SK-N-SH treated with all-trans-retinoic acid at 6 μM for 48 hours (cell line): Measurements from ENCODE around the gene SLC6A7.

ENCODE experiments used
- ATAC-seq: fragments of 200-7000 bp; cut with Tn5 transposase; 3 replicates; pipeline ENCODE4 v1.9.1; 2020; ENCODE audit warnings: mild to moderate bottlenecking, moderate library complexity
- CREB5 ChIP-seq: fragments of 250-450 bp; sonication (Bioruptor Pico); IDR thresholded peaks from 2 replicates; pipeline ENCODE4 v1.5.1; 2020; ENCODE audit warnings: low read depth, mild to moderate bottlenecking, moderate library complexity
- GLIS3 ChIP-seq: fragments of 250-450 bp; sonication (Bioruptor Pico); IDR thresholded peaks from 2 replicates; pipeline ENCODE4 v1.5.0; 2020; ENCODE audit warnings: mild to moderate bottlenecking, moderate library complexity
- OSR1 ChIP-seq: fragments of 250-450 bp; sonication (Bioruptor Pico); IDR thresholded peaks from 2 replicates; pipeline ENCODE4 v1.8.0; 2022; ENCODE audit warnings: moderate library complexity, mild to moderate bottlenecking, inconsistent platforms
- PATZ1 ChIP-seq: fragments of 250-450 bp; sonication (Bioruptor Pico); IDR thresholded peaks from 2 replicates; pipeline ENCODE4 v1.8.0; 2020; ENCODE audit warnings: mild to moderate bottlenecking, moderate library complexity, borderline replicate concordance
- PPARA ChIP-seq: fragments of 250-450 bp; sonication (Bioruptor Pico); IDR thresholded peaks from 2 replicates; pipeline ENCODE4 v1.5.0; 2020; ENCODE audit warnings: mild to moderate bottlenecking, borderline replicate concordance
- RARB ChIP-seq: fragments of 250-450 bp; sonication (Bioruptor Pico); IDR thresholded peaks from 2 replicates; pipeline ENCODE4 v1.8.0; 2021; ENCODE audit warnings: mild to moderate bottlenecking, moderate library complexity
- SNAI2 ChIP-seq: fragments of 250-450 bp; sonication (Bioruptor Pico); IDR thresholded peaks from 2 replicates; pipeline ENCODE4 v1.5.0; 2020; ENCODE audit warnings: mild to moderate bottlenecking, moderate library complexity
- TCF4 ChIP-seq: fragments of 250-450 bp; sonication (Bioruptor Pico); IDR thresholded peaks from 2 replicates; pipeline ENCODE4 v1.8.0; 2021; ENCODE audit warnings: mild to moderate bottlenecking, moderate library complexity, borderline replicate concordance
- TOX ChIP-seq: fragments of 250-450 bp; sonication (Bioruptor Pico); IDR thresholded peaks from 2 replicates; pipeline ENCODE4 v1.8.0; 2021; ENCODE audit warnings: mild to moderate bottlenecking, moderate library complexity, borderline replicate concordance
- TSHZ2 ChIP-seq: fragments of 250-450 bp; sonication (Bioruptor Pico); IDR thresholded peaks from 2 replicates; pipeline ENCODE4 v1.5.0; 2020; ENCODE audit warnings: mild to moderate bottlenecking, moderate library complexity
- ZFP3 ChIP-seq: fragments of 250-450 bp; sonication (Bioruptor Pico); IDR thresholded peaks from 2 replicates; pipeline ENCODE4 v1.5.0; 2020; ENCODE audit warnings: mild to moderate bottlenecking, moderate library complexity
- ZNF70 ChIP-seq: fragments of 450-650 bp; formaldehyde crosslinking; IDR thresholded peaks from 2 replicates; pipeline ENCODE4 v1.5.0; 2020; ENCODE audit warnings: mild to moderate bottlenecking, moderate library complexity
- TF ChIP-seq, protein P1 (sequence below): fragments of 250-450 bp; sonication (Bioruptor Pico); IDR thresholded peaks from 2 replicates; pipeline ENCODE4 v1.8.0; 2021; ENCODE audit warnings: low read depth, mild to moderate bottlenecking, moderate library complexity, borderline replicate concordance
- TF ChIP-seq, protein P2 (sequence below): fragments of 250-450 bp; sonication (Bioruptor Pico); IDR thresholded peaks from 2 replicates; pipeline ENCODE4 v1.5.1; 2021; ENCODE audit warnings: mild to moderate bottlenecking, moderate library complexity

The SLC6A7 gene

DNA sequence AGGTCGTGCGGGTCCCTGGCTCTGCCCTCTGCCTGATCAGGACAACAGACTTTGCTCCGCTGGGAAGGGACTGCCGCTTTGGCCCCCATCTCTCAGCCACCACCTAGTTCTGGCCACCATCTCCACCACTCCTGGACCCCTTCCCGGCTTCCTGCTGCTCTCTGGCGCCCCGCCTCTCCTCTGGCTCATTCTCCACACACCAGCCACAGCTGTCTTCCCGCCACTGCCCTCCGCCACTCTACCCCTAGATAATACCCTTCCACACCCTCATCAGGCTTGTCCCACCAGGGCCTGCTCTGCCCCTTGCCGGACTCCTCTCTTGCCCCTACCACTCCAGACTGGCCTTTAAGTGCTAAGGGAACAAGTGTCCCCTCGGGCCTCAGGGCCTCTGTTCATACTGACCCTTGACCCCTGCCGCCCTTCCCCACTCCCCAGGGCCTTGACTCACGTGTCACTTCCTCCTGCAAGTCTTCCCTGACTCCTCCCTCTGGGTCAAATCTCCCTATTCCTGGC is 26.3 kb upstream of the SLC6A7 start:
- ATAC-seq, result no peak
- no peak for TF ChIP-seq TOX (CRISPR knock-in tag)

DNA sequence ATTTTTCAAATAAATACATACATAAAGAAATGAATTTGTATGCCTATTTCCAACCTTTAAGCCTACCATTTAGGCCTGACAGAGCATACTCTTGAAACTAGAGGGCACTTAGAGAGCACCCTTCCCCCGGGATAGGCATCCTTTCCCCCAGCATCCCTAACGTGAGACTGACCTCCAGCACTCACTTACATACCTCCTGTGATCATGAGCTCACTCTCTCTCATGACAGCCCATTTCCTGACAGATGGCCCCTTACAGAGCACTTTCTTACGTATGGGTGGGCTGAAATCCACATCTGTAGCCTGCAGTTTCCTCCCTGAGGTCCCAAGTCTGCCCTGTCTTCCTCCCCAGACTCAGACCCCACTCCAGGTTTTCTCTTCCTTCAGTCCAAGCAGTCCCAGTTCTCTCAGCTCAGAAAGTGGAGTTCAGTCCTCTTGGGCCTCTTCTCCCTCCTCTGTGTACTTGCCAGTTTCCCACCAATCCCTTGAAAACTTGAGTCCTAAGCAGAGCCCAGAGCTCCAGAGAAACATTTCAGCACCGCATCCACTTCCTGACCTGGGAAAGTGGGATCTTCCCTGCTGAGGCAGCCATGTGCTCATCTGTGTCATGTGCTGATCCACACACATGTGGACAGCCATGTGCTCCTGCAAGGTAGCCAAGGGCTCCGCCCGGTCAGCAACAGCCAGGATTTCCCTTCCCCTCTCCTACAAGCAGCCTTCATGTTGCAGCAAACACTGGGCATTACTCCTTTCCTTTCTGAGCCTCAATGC is 25.5 kb upstream of the SLC6A7 start:
- no peak for ATAC-seq
- TF ChIP-seq, protein P1, sequence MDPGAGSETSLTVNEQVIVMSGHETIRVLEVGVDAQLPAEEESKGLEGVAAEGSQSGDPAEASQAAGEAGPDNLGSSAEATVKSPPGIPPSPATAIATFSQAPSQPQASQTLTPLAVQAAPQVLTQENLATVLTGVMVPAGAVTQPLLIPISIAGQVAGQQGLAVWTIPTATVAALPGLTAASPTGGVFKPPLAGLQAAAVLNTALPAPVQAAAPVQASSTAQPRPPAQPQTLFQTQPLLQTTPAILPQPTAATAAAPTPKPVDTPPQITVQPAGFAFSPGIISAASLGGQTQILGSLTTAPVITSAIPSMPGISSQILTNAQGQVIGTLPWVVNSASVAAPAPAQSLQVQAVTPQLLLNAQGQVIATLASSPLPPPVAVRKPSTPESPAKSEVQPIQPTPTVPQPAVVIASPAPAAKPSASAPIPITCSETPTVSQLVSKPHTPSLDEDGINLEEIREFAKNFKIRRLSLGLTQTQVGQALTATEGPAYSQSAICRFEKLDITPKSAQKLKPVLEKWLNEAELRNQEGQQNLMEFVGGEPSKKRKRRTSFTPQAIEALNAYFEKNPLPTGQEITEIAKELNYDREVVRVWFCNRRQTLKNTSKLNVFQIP (CRISPR knock-in tag), result no peak
- TF ChIP-seq ZFP3 (CRISPR knock-in tag), result no peak

DNA sequence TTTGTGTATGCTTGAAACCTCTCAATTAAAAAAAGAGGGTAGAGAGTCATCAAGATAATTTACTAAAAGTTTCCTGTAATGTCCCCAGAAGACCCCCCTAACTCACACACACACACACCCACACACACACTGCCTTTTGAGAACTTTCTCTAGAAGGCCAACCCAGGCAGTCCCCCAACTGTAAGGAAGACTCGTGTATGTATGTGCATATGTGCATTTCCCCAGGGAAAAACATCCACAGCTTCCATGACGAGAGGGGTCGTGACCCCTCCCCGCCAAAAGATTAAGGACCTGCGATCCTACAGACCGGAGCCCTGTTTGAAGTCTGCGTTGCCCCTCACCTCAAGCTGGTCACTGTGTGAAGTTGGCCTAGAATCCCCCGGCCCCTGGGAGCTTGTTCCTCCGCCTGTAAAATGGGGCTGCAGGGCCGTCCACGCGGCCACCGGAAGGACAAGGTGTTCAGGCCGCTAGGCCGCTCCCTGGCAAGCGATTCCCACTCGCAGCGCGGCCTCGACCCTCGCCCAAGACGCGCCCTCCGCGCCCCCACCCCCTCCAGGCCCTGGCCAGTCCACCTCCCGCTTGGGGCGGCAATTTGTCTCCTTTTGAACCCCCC is 23.7 kb upstream of the SLC6A7 start:
- no peak for TF ChIP-seq TCF4 (CRISPR knock-in tag)
- TF ChIP-seq ZFP3 (CRISPR knock-in tag), result no peak
- TF ChIP-seq GLIS3 (CRISPR knock-in tag), result no peak
- no peak for TF ChIP-seq TSHZ2 (CRISPR knock-in tag)
- no peak for TF ChIP-seq RARB (CRISPR knock-in tag)
- TF ChIP-seq CREB5, result no peak
- TF ChIP-seq, protein P2, sequence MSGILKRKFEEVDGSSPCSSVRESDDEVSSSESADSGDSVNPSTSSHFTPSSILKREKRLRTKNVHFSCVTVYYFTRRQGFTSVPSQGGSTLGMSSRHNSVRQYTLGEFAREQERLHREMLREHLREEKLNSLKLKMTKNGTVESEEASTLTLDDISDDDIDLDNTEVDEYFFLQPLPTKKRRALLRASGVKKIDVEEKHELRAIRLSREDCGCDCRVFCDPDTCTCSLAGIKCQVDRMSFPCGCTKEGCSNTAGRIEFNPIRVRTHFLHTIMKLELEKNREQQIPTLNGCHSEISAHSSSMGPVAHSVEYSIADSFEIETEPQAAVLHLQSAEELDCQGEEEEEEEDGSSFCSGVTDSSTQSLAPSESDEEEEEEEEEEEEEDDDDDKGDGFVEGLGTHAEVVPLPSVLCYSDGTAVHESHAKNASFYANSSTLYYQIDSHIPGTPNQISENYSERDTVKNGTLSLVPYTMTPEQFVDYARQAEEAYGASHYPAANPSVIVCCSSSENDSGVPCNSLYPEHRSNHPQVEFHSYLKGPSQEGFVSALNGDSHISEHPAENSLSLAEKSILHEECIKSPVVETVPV, result no peak
- no peak for TF ChIP-seq PPARA
- TF ChIP-seq ZNF70, result no peak
- no peak for TF ChIP-seq PATZ1
- TF ChIP-seq OSR1 (CRISPR knock-in tag), result no peak
- no peak for ATAC-seq

- TF ChIP-seq CREB5 (no peak), SNAI2 (no peak)
- no peak for ATAC-seq
These were observed 23.0 kb upstream of the SLC6A7 start, which contains the start of gene CDX1 for GRCh38 chr5:150166650-150167511. TSS of gene CDX1 (plus strand) at chr5:150166778. CDS start at chr5:150166877, 99 bp downstream.
